GM19025 (cell line): ENCODE results near the gene NECAB2.

Source experiments
- ATAC-seq: cut with Tn5 transposase; IDR thresholded peaks from one replicate; pipeline ENCODE4 v1.9.1; 2021; ENCODE audit warnings: mild to moderate bottlenecking, low read depth, moderate library complexity; ENCODE audit not compliant: unreplicated experiment

The NECAB2 gene

GRCh38 chr16:84042308-84042878, 74.3 kb downstream of the NECAB2 start, which contains the start of gene SLC38A8:
TSS of gene SLC38A8 (minus strand) at chr16:84042795. CDS start at chr16:84042157, 638 bp downstream.
- no peak for ATAC-seq

- ATAC-seq, result no peak
These were observed 74.9 kb downstream of the NECAB2 start for GRCh38 chr16:84042879-84043485.

DNA sequence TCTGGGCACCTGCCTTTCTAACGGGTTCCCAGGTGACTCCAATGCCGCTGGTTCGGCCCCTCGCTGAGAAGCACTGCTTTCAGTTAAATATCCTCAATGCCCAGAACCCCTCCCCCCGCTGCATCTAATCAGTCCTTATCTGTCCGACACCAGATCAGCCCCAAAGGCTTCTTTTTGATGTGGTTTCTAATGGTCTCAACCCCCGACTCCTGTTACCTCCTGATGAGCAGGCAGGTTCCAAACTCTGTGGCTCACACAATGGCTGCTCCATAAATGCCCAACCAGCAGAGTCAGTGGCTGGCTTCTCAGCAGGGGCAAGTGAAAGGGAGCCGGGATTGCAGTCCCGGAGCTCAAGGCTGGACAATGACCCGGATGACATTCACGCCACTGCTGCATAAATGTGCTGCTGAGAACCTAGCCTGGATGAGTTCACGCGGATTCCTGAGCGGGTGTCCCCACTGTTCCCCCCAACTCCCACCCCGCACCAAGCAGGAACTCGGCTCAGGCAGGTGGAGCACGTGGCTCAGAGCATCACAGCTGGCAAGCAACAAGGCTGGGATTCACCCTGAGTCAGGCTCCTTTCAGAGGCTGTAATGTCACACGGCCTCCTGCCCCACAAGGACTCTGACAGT, 75.6 kb downstream of the NECAB2 start:
- no peak for ATAC-seq

DNA sequence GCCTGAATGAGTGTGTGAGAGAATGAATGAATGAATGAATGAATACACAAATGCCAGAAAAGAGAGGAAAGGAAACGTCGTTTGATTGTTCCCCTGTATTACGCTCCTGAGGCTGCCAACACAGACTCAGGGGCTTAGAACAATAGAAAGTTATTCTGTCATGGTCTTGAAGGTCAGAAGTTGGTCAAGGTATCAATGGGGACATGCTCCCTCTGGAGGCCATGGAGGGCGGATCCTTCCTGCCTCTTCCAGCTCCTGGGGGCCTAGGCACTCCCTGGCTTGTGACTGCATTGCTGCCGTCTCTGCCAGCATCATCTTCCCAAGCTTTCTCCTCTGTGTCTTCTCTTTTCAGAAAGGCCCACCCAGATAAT, 76.1 kb downstream of the NECAB2 start:
- no peak for ATAC-seq

- no peak for ATAC-seq
These were observed 77.2 kb downstream of the NECAB2 start for GRCh38 chr16:84045001-84045817.

GRCh38 chr16:84045818-84046470, 77.9 kb downstream of the NECAB2 start:
- no peak for ATAC-seq

DNA sequence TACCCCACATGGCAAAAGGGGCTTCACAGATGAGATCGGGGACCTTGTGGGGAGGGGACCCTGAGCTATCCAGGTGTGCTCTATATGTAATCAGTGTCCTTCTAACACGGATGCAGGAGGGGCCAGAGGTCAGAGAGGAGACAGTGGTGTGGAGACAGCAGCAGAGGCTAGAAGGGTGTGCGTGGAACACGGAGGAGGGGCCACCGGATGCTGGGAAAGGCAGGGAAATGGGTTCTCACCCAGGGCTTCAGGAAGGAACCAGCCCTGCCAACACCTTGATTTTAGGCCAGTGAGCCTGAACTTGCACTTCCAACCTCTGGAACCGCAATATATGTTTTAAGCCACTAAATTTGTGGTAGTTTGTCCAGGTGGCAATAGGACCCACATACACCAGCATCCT, 79.2 kb downstream of the NECAB2 start:
- no peak for ATAC-seq

- ATAC-seq, result no peak
These were observed 79.6 kb downstream of the NECAB2 start for GRCh38 chr16:84047626-84048025.

DNA sequence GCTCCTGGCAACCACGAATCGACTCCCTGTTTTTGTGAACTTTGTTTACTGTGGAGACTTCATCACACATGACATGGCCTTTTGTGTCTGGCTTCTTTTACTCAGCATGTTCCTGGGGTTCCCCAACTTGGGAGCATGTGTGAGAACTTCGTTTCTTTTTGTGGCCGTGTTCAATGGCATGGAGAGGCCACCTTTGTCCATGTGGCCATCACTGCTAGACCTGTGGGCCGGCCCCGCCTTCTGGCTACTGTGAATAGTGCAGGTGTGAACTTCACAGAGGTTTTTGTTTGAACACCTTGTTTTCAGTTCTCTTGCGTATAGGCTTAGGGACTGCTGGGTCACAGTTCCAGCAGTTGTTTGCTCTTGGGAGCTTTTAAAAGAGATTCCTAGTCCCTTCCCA, 80.2 kb downstream of the NECAB2 start:
- no peak for ATAC-seq

DNA sequence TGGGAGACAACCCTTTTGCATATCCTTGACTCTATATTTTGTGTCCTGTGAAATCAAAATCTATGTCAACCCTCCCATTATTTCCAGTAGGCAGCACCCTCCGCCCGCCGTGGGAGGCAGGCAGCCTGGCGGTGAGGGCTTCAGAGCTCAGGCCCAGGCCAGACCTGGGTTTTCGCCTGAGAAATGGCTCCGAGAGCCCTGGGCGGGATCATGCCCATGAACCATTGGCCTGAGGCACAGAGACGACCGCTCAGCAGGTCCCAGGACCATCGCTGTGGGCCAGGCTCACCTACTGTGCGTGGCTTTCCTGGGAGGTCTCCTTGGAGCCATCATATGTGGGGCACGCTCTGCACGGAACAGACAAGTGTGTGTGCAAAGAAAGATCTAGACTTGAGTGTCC, 80.8 kb downstream of the NECAB2 start:
- no peak for ATAC-seq

- no peak for ATAC-seq
These were observed 81.5 kb downstream of the NECAB2 start for GRCh38 chr16:84049403-84050060.

GRCh38 chr16:84050316-84050715, 82.3 kb downstream of the NECAB2 start:
- no peak for ATAC-seq

DNA sequence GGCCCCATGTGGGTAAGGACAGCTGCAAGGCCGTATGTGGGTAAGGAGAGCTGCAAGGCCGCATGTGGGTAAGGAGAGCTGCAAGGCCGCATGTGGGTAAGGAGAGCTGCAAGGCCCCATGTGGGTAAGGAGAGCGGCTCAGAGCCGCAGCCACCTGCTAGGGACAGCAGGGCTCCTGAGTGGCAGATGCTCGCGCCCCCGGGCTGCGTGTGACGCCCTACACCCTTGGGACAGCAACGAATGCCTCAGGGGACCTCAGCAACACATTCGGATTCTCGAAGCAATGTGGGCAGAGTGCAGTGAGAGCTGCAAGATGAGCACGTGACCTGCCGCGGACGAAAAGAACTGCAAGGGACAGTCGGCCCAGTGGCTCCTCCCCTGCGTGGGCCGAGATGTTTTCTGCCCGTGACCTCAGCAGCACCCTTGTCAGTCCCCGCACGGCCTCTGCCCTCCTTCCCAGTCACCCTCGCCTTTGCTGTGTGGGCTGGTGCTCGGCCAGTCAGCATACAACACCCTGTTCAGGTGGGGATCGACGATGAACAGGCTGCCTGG, 84.1 kb downstream of the NECAB2 start:
- ATAC-seq, result no peak
